ENCODE results near the gene MT2A.

The MT2A gene

DNA sequence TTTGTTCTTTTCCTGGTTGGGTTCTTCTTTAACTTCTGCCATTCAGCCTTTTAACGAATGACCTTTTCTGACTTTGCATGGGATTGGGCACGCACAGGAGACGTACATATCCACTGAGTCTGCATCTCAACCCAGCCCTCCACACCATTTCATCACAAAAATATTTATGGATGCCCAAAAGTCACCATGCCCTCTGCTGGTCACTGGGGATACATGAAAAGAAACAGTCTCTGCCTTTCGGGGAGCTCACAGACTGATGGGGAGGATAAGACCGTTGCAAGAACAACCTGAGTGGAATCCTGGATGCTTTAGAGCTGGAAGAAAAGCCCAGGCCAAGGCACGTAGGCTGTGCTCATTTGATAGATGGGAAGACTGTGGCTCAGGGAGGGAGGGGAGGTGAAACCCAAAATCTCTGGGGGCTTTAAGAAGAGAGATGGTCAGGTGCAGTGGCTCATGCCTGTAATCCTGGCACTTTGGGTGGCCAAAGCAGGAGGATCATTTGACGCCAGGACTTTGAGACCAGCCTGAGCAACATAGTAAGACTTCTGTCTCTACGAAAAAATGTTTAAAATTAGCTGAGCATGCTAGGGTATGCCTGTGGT lies 7.9 kb upstream of the MT2A start:
- peak; percentile 62 to 79 (median 72) for DNase-seq

DNA sequence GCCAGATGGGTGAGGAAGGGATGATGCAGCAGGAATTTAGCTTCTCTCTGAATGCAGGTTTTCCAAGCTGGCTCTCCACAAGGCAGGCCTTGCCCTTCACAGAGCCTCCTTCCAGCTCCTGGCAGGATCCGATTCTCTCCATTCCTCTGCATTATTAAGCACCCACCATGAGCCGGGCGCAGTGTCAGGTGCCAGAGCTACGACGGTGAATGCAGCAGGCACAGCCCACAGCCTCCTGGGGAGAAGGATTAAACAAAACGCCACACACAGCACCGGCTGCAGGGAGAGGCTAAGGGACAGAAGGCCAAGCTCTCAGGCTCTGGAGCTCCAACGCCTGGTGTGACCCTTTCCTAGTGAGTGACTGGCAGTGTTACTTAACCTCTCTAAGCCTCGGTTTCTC lies 7.1 kb upstream of the MT2A start:
- DNase-seq = no peak

DNA sequence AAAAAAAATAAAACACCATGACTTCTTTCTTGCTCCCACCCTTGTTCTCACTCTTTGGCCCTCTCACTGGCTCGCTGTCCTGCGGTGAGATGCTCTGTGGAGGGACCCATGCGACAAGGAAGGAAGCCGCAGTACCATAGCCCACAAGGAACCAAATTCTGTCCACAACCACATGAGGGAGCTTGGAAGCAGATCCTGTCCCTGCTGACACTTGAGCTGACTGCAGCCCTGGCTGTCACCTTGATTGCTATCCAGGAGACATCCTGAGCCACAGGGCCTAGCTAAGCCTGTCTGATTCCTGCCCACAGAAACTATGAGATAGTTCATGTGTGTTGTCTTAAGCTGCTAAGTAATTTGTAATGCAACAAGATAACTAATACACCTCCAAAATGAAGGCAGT lies 4.8 kb upstream of the MT2A start:
- DNase-seq = peak; percentile 47 to 74 (median 71)

DNA sequence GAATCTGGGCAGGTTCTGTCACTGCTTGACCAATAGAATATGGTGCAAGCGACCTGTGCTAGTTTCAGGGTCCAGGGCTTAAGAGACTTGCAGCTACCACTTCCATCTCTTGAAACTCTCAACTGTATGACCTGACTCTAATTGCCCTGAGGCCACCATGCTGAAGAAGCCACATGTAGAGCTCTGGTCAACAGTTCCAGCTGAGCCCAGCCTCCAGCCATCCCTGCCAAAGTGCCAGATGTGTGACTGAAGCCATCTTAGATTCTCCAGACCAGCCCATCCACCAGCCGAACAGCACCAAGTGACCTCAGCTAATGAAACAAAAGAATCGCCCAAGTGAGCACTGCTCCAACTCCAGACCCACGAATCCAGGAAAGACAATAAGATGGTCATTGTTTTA lies 3.4 kb upstream of the MT2A start:
- no peak for DNase-seq

DNA sequence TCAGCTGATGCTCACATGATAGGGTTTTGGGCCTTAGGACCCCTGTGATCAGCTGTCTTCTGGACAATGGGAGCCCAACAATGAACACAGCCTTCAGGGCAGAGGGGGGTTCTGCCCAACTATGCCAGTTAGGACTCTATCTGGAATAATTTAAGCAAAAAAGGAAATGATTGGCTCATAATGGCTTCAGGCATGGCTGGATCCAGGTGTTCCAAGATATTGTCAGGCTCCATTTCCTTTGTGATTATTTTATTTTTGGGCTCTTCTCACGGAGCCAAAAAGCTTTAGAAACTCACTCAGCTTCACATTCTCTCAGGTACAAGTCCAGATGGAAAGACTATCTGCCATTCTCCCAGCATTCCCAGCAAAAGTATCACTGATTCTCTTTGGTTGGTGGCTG lies 2.9 kb upstream of the MT2A start:
- DNase-seq = no peak

DNA sequence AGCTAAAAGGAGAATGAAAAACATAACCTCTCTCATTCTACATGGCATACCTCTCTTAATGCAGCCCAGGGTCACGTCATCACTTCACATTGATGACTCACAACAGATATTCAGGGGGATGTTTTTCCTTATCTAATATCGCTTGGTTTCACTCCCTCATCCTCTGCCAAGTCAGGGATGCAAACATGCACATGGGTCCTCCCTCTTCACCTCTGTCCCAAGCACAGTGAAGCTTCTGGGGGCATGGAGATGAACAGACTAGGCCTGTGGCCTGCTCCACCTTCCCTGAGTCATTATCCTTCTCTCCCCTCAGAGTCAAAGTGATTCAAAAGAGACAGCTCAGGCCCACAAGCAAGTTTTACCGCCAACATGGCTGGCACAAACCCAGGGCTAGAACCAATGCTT lies 2.3 kb upstream of the MT2A start:
- DNase-seq = no peak

- no peak for DNase-seq
Observed at GRCh38 chr16:56606476-56607108, 1.8 kb upstream of the MT2A start.

DNA sequence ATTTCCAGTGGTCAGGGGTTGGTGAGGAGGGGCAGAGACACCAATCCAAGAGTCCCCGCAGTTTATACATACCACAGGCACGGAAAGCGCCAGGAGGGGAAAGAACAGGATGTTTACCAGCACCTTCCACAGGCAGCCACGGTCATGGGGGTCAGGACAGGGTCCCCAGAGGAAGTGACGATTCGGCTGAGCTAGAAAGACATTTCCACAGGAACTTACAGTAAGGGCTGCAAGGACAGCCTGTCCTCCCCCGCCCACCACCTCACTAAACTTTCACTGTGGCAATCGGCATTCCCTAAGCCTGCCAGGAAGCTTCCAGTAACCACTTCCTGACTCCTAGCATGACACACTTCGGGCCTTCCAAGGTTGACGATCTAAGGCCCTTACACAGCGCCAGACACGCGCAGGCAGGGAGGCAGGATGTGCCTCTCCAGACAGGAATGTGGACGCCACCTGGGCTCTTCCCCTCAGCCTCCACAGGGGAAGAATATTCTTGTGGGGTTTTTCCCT lies 1.2 kb upstream of the MT2A start:
- peak in 3 of 4 experiments; percentile 40 to 53 (median 49) for DNase-seq

GRCh38 chr16:56607675-56608042 lies 725 bp upstream of the MT2A start:
- DNase-seq = no peak

DNA sequence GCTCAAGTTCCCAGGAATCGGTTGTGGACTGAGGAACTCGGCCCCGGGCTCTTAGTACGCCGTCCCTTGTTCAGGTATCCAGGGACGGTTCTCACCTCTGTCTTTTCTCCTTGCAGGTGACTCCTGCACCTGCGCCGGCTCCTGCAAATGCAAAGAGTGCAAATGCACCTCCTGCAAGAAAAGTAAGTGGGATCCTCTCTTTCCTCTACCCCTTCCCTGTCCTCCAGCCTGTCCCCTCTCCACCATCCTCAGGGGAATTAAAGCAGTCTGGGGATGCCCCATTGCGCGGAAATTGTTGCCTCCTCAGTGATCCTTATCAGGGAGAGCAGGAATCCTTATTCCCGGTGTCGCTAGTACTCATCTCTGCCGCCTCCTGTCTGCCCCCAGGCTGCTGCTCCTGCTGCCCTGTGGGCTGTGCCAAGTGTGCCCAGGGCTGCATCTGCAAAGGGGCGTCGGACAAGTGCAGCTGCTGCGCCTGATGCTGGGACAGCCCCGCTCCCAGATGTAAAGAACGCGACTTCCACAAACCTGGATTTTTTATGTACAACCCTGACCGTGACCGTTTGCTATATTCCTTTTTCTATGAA lies 585 bp downstream of the MT2A start:
- DNase-seq = peak in 1 of 4 experiments; percentile 16

- peak; percentile 93 to 99 (median 96) for DNase-seq
Observed at GRCh38 chr16:56609463-56609921, 1.1 kb downstream of the MT2A start.

GRCh38 chr16:56610017-56610608 lies 1.7 kb downstream of the MT2A start:
- DNase-seq = peak; percentile 90 to 96 (median 94)

GRCh38 chr16:56610609-56611111 lies 2.3 kb downstream of the MT2A start:
- DNase-seq = no peak

DNA sequence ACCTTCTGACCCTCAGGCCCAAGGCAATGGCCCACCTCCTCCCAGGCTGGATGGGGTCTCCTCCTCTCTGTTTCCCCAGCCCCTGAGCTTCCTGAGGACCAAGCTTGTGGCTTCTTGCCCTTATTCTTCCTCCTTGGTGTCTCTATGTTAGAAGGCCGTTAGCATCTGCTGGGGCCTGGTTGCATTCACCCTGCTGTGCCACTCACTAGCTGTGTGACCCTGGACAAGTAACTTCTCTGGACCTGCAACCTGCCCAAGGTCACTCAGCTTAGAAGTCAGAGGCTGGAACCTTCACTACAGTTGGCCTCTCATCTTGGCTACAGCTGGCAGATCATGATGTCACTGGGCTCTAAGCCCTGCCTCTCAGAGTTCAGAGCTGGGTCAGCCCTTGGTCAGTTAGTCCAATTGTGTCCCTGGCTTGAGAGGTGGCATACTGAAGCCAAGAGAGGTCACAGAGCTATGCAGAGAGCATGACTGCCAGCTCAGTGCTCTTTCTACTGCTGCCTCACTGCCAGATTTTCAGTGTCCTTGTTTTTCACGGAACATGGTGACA lies 3.0 kb downstream of the MT2A start:
- peak in 2 of 4 experiments; percentile 37 to 59 for DNase-seq

- DNase-seq = no peak
Observed at GRCh38 chr16:56613706-56614105, 5.3 kb downstream of the MT2A start.

- DNase-seq = no peak
Observed at GRCh38 chr16:56614549-56614991, 6.2 kb downstream of the MT2A start.

DNA sequence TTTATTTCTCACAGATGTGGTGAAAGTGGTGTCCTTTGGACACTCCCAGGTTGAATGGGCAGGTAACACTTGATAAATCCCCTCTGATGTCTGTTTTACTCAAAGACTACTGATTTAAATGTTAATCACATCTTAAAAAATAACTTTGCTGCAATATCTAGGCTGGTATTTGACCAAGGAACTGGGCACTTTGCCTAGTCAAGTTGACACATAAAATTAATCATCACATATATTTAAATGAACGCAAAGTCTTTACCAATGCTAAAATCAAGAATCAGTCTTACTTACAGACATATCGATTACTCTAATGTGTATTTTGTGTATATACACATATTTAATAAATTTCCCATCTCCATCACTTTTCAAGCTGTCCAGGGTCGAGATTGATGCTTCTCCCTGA lies 7.0 kb downstream of the MT2A start:
- no peak for DNase-seq

GRCh38 chr16:56616608-56617211 lies 8.3 kb downstream of the MT2A start:
- DNase-seq = no peak

GRCh38 chr16:56617212-56618085 lies 9.1 kb downstream of the MT2A start:
- peak in 3 of 4 experiments; percentile 34 to 55 (median 53) for DNase-seq

DNA sequence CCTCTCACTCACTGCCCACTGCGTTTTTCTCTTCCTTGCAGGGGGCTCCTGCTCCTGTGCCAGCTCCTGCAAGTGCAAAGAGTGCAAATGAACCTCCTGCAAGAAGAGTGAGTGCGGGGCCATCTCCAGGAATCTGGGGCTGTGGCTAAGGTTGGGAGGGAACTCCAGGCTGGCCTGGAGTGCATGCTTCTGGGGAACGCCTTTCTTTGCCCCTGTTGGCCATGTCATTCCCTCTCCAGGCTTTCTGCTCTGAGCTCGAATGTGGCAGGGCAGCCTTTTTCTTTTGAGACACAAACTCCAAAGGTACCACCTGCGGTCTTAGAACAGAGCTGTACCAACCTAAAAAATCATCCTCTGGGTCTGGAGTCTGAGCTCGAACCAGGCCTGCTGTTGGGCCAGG lies 9.8 kb downstream of the MT2A start:
- no peak for DNase-seq

GRCh38 chr16:56620339-56620897 lies 12.0 kb downstream of the MT2A start:
- DNase-seq = no peak

Measured in suppressor macrophage (primary cell).